Mammary epithelial cell (primary cell): ENCODE data around the gene SMC6.

Experiments
- EZH2 ChIP-seq: IDR thresholded peaks from 2 replicates; pipeline ENCODE4 v1.6.1; 2012; ENCODE audit warnings: low read length, inconsistent platforms, borderline replicate concordance
- TF ChIP-seq, protein P1 (sequence below), 2 donors: IDR thresholded peaks in 1 of 2; conservative IDR thresholded peaks in 1 of 2; 2 replicates each; pipeline ENCODE4 v1.5.1; 2011 to 2012; ENCODE audit warnings: inconsistent platforms in 2 of 2, low read length in 2 of 2, mild to moderate bottlenecking in 2 of 2, control low read depth in 1 of 2, low read depth in 1 of 2; ENCODE audit not compliant: insufficient read depth in 1 of 2; ENCODE audit errors: extremely low read depth in 1 of 2

DNA sequence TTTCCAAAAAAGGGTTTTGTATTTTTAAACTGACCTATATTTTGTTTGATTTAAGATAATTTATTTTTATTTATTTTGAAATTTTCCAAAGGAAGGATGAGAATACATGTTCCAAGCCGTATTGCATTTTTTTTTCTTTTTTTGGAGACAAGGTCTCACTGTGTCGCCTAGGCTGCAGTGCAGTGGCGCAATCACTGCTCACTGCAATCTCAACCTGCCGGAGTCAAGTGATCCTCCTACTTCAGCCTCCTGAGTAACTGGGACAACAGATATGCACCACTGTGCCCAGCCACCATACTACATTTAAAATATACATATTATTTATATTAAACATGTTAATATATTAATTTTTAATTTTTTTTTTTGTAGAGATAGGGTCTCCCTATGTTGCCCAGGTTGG, 15.3 kb upstream of the SMC6 start:
- no peak for TF ChIP-seq EZH2
- TF ChIP-seq, protein P1, sequence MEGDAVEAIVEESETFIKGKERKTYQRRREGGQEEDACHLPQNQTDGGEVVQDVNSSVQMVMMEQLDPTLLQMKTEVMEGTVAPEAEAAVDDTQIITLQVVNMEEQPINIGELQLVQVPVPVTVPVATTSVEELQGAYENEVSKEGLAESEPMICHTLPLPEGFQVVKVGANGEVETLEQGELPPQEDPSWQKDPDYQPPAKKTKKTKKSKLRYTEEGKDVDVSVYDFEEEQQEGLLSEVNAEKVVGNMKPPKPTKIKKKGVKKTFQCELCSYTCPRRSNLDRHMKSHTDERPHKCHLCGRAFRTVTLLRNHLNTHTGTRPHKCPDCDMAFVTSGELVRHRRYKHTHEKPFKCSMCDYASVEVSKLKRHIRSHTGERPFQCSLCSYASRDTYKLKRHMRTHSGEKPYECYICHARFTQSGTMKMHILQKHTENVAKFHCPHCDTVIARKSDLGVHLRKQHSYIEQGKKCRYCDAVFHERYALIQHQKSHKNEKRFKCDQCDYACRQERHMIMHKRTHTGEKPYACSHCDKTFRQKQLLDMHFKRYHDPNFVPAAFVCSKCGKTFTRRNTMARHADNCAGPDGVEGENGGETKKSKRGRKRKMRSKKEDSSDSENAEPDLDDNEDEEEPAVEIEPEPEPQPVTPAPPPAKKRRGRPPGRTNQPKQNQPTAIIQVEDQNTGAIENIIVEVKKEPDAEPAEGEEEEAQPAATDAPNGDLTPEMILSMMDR (conservative IDR thresholded peaks at IDR 0.05 in 1 of 2, IDR thresholded peaks at IDR 0.05 in 1 of 2; ENCODE audit: extremely low read depth in 1 of 2, insufficient read depth in 1 of 2, low read depth in 1 of 2, low read length in 2 of 2), result no peak
